Spleen (tissue), 7 donors: ENCODE measurements around the gene EYS.

Source experiments
- CTCF ChIP-seq, 11 experiments: fragments of 200-600 bp in 7 of 11; fragments of 450-650 bp in 4 of 11; sonication (generic) in 4 of 11; IDR thresholded peaks in 8 of 11; conservative IDR thresholded peaks in 3 of 11; 1 replicate in 7 of 11; 2 replicates in 4 of 11; pipeline versions ENCODE4 v1.4.0 to v1.8.0; 2016 to 2021; ENCODE audit warnings: antibody characterized with exemption in 11 of 11, inconsistent platforms in 4 of 11, mild to moderate bottlenecking in 1 of 11
- POLR2A ChIP-seq, 3 donors: fragments of 450-650 bp; IDR thresholded peaks; one replicate each; pipeline ENCODE4 v1.5.1; 2017; ENCODE audit warnings: antibody characterized with exemption in 3 of 3, mild to moderate bottlenecking in 1 of 3
- donor health status: DM: no; HTN: no; CAD: no; lungs with moderate emphysema.
- donor health status: DM: no; HTN: no; CAD: no.
- donor health status: DM: no; HTN: no; CAD: no.

DNA sequence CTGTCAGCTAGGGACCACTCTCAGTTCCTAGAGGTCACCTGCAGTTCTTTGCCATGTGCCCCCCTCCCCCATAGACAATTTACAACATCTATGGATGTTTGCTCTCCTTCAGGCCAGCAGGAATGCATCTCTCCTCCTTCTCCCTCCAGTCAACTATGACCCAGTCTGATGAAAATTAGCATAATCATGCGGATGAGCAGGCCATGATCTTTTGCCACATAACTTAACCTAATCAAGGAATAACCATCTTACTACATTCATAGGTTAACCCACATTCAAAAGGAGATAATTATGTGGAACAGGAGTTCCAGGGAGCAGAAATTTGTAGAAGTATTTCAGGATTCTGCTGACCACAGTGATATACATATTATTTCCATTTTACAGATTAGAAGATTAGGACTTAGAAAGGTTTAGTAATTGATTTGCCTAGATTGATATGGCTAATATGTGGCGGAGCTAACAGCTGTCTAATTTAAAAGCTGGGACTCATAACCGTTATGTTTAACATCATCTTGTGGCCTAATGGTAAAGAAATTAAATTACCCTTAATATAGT is 1585.9 kb downstream of the EYS start:
- TF ChIP-seq CTCF (IDR thresholded peaks at IDR 0.05 in 8 of 11, conservative IDR thresholded peaks at IDR 0.05 in 3 of 11) (no peak), POLR2A (IDR thresholded peaks at IDR 0.05) (no peak)
